EH (cell line): ENCODE results near the gene VILL.
"Not testable (repeated sequence)": the region's sequence is repeated elsewhere in the genome, so short reads cannot be mapped to it uniquely, and the experiment has no call there.

Source experiments
- DNase-seq: peaks from one replicate; pipeline ENCODE4 v3.0.0-alpha.2; 2015; ENCODE audit warnings: low read depth

Gene VILL

GRCh38 chr3:37986479-37987314, 3.9 kb upstream of the VILL start:
- no peak for DNase-seq

GRCh38 chr3:37987315-37987697, 3.3 kb upstream of the VILL start:
- no peak for DNase-seq

- DNase-seq, result no peak
Measured at GRCh38 chr3:37987751-37988179, 2.8 kb upstream of the VILL start.

DNA sequence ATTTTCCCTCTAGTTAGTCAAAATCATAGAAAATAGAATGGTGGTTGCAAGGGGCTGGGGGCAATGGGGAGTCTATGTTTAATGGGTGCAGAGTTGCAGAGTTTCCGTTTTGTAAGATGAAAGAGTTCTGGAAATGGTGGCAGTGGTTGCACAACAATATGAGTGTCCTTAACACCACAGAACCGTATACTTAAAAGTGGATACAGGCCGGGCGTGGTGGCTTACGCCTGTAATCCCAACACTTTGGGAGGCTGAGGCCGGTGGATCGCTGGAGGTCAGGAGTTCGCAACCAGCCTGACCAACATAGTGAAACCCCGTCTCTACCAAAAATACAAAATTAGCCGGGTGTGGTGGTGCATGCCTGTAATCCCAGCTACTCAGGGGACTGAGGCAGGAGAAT, 2.2 kb upstream of the VILL start:
- not testable (repeated sequence) for DNase-seq

DNA sequence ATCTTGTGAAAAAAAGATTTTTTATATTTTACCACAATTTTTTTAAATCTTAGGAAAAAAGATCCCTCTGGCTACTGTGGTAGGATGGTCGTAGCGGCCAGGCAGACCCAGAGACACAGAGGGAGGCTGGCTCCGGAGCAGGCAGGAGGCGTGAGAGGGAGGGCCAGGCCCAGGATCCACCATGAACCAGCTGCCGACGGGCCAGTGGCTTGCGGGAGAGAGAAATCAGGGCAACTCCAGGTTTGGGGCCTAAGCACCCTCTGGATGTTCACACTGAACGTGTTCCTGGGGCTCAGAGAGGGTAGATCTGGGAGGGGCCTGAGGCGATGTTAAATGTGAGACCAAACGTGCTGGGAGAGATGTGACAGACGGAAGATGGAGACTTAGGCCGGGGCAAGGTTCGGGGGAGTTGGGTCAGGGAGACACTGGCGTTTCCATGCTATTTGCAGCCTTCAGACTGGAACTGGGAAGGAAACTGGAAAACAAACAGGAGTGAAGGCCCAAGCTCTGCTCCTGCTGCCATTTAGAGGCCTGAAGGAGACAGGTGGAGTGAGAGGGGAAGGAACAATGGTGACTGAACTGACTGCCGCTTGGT, 1.6 kb upstream of the VILL start:
- no peak for DNase-seq

GRCh38 chr3:37989821-37990480, 635 bp upstream of the VILL start:
- DNase-seq, result no peak

DNA sequence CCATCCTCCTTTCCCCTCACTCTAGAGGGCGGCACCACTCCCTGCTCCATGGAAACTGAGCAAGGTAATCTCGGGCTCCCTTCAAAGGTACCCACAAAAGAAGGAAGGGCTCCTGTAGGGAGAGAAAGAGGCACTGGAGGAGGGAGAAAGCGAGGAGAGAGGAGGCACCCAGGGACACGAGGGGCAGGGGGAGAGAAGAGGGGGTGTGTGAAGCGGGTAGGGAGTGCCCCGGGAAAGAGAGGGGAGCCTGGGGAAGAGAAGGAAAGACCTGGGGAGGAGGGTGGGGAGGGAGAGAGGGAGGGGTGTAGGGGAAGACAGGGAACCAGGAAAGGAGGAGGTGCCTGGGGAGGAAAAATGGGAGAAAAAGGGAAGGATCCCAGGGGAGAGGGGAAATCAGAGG, 523 bp downstream of the VILL start:
- no peak for DNase-seq

GRCh38 chr3:37991823-37992222, 1.2 kb downstream of the VILL start:
- DNase-seq, result no peak

DNA sequence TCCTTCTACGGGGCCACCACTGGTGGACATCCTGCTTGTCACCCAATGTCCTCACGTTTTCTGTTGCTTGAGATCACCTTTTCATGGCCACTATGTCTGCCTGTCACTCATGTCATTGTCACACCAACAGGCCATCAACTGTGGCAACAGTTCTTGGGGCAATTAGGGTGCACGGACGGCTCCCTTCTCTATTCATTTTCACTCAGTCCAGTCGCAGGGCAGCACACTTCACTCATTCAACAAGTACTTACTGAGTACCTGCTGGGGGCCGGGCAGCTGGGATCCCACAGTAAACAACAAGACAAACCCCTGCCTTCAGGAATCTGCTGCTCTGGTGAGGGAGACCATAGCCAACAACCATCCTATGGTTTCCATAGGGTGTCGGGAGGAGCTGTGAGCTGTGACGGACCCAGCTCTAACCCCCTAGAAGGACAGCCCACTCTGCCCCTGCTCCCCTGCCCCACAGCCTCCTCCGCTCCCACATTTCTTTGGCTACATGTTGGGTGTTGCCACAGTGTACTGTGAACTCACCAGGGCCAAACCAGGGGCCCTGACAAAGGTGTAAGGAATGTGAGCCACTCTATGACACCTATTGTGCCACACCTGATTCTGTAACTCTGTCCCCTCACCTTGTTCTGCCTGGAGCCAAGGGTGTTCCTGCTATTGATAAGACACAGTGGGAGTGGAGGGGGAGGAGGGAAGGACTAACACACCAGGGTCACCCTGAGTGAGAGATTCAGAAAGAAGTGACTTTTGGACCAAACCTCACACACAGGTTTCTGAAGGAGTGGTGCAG, 1.9 kb downstream of the VILL start:
- DNase-seq, result no peak

- no peak for DNase-seq
Measured at GRCh38 chr3:37993067-37993455, 2.5 kb downstream of the VILL start.

DNA sequence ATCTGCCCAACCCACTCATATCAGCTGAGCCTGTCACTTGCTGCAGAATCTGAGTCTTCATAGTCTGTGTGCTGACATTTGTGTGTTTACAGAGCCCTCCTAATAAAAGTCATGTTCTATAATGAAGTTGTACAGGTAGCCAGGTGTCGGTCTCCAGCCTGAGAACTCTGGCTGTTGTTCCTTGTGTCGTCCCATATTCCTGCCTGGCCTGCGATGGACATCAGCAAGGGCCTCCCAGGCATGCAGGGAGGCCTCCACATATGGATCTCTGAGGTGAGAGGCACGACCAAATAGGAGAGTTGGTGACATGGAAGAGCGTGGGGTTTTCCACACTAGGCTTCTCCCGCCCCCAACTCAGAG, 2.9 kb downstream of the VILL start:
- DNase-seq, result no peak

GRCh38 chr3:37993820-37994638, 3.4 kb downstream of the VILL start:
- DNase-seq, result peak; percentile 81

DNA sequence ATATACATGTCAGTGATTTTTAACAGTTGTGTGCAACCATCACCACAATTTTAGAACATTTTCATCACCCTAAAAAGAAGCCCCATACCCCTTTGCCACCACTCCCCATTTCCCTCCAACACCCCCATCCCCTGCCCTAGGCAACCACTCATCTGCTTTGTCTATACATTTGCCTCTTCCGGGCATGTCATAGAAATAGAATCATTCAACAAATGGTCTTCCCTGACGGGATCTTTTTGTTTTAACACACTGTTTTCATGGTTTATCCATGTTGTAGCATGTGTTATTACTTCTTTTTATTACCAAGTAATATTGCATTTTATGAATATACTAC, 4.0 kb downstream of the VILL start:
- DNase-seq, result no peak

DNA sequence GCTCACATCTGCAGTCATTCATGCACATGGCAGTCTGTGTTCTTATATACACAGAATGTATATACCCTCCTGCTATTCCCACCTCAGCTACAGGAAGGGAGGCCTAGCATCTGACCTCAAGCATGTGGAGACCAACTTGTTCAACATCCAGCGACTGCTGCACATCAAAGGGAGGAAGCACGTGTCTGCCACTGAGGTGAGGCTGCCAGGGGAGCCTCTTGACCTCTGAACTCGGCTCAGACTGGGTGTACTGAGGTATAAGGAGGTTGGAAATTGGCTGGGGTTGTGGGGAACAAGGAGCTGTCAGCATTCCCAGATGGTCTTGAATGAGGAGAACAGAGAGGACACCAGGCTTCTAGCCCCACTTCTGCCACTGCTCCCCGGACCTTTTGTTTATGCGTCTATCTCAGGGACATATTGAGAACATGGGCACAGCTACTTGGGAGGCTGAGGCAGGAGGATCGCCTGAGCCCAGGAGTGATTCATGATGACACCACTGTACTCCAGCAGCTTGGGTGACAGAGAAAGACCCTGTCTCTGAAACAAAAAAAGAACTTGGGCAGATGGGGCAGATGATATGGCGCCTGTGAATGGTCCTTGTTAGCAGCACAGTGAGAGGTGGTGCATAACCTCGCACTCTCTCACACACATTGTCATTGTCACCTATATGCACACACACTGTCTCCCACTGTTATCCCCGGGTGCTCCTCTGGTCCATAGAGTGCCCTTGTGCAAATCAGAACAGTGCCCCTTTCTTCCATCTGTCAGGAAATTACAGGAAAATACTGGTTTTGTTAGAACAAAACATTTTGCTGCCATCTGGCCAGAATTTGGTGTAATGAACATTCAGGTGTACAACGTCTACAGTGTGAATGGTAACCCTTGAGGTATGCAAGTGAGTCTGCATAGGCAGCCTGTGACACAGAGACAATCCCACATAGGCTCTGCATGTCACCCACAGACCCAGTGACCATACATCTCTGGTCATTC, 5.4 kb downstream of the VILL start:
- no peak for DNase-seq

- peak; percentile 78 for DNase-seq
Measured at GRCh38 chr3:37996785-37997301, 6.3 kb downstream of the VILL start.

DNA sequence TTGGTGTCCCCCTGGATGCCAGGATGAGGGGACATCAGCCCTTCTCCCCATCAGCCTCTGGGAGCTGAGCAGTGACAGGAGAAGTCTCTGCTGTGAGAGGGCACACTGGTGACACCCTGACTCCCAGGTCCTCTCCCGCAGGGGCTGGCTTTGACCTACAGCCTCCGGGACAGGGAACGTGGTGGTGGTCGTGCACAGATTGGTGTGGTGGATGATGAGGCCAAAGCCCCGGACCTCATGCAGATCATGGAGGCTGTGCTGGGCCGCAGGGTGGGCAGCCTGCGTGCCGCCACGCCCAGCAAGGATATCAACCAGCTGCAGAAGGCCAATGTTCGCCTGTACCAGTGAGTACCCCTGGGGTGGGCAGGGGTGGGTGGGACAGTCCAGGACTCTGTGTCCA, 6.8 kb downstream of the VILL start:
- no peak for DNase-seq

- DNase-seq, result no peak
Measured at GRCh38 chr3:37997791-37998370, 7.3 kb downstream of the VILL start.

- no peak for DNase-seq
Measured at GRCh38 chr3:37999836-38000235, 9.2 kb downstream of the VILL start.

DNA sequence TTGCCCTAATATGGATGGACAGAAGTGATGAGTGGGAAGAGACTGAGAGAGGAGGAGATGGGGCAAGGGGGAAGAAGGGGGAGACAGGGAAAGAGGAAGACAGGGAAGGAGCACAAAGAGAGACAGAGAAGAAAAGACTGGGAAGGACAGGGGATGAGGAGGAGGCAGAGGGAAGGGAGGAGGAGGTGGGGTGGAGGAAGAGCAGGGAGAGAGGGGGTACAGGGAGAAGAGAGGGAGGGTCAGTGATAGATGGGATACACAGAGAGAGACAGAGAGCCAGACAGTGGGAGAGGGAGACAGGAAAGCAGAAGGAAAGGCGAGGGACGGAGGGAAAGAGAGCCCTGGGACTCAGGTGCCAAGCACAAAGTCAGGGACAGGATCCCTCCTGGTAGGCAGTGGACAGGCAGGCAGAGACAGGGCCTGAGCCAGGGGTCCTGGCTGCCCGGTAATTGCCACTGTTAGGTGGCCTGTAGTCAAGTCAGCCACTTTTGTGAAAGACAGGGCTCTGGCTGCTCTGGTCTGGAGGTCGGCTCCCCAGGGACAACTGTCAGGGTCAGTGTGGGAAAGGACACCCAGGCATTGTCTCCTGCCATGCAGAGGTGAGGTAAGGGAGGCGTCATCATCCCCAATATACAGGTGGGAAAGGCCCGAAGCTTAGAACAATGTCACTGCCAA, 9.8 kb downstream of the VILL start:
- DNase-seq, result no peak
